H1 (cell line): Measurements from ENCODE around the gene SCGB3A1. TPM values are rescaled to one million over a fixed set of nuclear protein-coding genes. Genes with fewer than 3 reads are reported as not detected.

ENCODE experiments used
- BRCA1 ChIP-seq: IDR thresholded peaks from 2 replicates; pipeline ENCODE4 v1.6.1; 2012; ENCODE audit warnings: low read depth, low read length, improper control_type of control experiment
- CEBPB ChIP-seq: IDR thresholded peaks from 2 replicates; pipeline ENCODE4 v1.6.1; 2012; ENCODE audit warnings: low read depth, low read length
- JUN ChIP-seq: IDR thresholded peaks from 2 replicates; pipeline ENCODE4 v1.6.1; 2011; ENCODE audit warnings: low read depth, mild to moderate bottlenecking, improper control_type of control experiment, low read length
- POLR2AphosphoS5 ChIP-seq: IDR thresholded peaks from 2 replicates; pipeline ENCODE4 v1.6.1; 2011; ENCODE audit warnings: low read depth, low read length
- RXRA ChIP-seq: IDR thresholded peaks from 2 replicates; pipeline ENCODE4 v1.6.1; 2011; ENCODE audit warnings: low read depth, mild to moderate bottlenecking, low read length, moderate library complexity; ENCODE audit not compliant: insufficient read depth
- SIN3A ChIP-seq, 2 experiments: IDR thresholded peaks in 1 of 2; conservative IDR thresholded peaks in 1 of 2; 2 replicates each; pipeline ENCODE4 v1.6.1; 2011 to 2012; ENCODE audit warnings: low read length in 2 of 2, improper control_type of control experiment in 1 of 2, low read depth in 1 of 2, mild to moderate bottlenecking in 1 of 2
- SRF ChIP-seq: IDR thresholded peaks from 2 replicates; pipeline ENCODE4 v1.6.1; 2011; ENCODE audit warnings: mild to moderate bottlenecking, low read depth, low read length, moderate library complexity
- TAF1 ChIP-seq: IDR thresholded peaks from 2 replicates; pipeline ENCODE4 v1.6.1; 2011; ENCODE audit warnings: mild to moderate bottlenecking, low read depth, low read length
- polyA plus RNA-seq, 7 experiments: library from polyadenylated mRNA; depleted of rRNA in 3 of 7; stranded (reverse) in 5 of 7; unstranded in 2 of 7; fragments of >200 nt in 5 of 7; fragments of 200-250 nt in 2 of 7; gene quantifications; 1 replicate in 5 of 7; 2 replicates in 1 of 7; 4 replicates in 1 of 7; pipeline versions ENCODE4 v1.2.1 to v1.2.3, GENCODE V29; 2011 to 2013; ENCODE audit warnings: missing spikeins in 2 of 7, mixed read lengths in 2 of 7
- total RNA-seq: library from RNA; stranded (reverse); fragmentation: NEBNext Ultra II Directional; extraction: Animal tissue kit (Norgen Biotek cat#: 25700); gene quantifications from 2 replicates; pipeline ENCODE4 v1.2.1, GENCODE V29; 2021

Gene SCGB3A1
- total and polyA plus RNA-seq, 2 of the 8 experiments (the other 6 are each of a cell fraction or from before 2014, with no cell fraction given), result 0.20 TPM; not detected in 1

GRCh38 chr5:180625791-180626660 lies 34.7 kb upstream of the SCGB3A1 start (continued):
- TF ChIP-seq POLR2AphosphoS5 (no peak), TAF1 (no peak), CEBPB (no peak), JUN (no peak), SIN3A (conservative IDR thresholded peaks at IDR 0.05 in 1 of 2, IDR thresholded peaks at IDR 0.05 in 1 of 2; ENCODE audit: low read depth in 1 of 2, low read length in 2 of 2) (no peak), SRF (no peak), RXRA (no peak), BRCA1 (no peak)
